HL-60 (cell line): ENCODE results near the gene GSTM1.
"Not testable (repeated sequence)": the region's sequence is repeated elsewhere in the genome, so short reads cannot be mapped to it uniquely, and the experiment has no call there.

Source experiments
- DNase-seq, 2 experiments: peaks; one replicate each; pipeline ENCODE4 v3.0.0-alpha.2; 2010 to 2020; ENCODE audit warnings: low read depth in 1 of 2, low spot score in 1 of 2
- H3K27ac ChIP-seq: fragments of 250-450 bp; sonication (Bioruptor Pico); replicated peaks from 2 replicates; pipeline ENCODE4 v1.5.1; 2020; ENCODE audit warnings: mild to moderate bottlenecking, moderate library complexity
- H3K27me3 ChIP-seq: fragments of 250-450 bp; sonication (Bioruptor Pico); 2 replicates; pipeline ENCODE4 v1.5.1; 2021; ENCODE audit warnings: mild to moderate bottlenecking, moderate library complexity; ENCODE audit not compliant: insufficient read depth, poor library complexity, severe bottlenecking
- H3K4me3 ChIP-seq: replicated peaks from 2 replicates; pipeline ENCODE4 v1.5.1; 2011; ENCODE audit warnings: mild to moderate bottlenecking, control low read depth, low read length; ENCODE audit not compliant: insufficient read depth
- CTCF ChIP-seq: IDR thresholded peaks from one replicate; pipeline ENCODE4 v1.5.1; 2011; ENCODE audit warnings: low read length, control low read depth, inconsistent platforms; ENCODE audit not compliant: insufficient read depth
- GABPA ChIP-seq: IDR thresholded peaks from 2 replicates; pipeline ENCODE4 v1.6.1; 2012; ENCODE audit warnings: low read depth
- POLR2AphosphoS5 ChIP-seq: IDR thresholded peaks from 2 replicates; pipeline ENCODE4 v1.6.1; 2012; ENCODE audit warnings: low read depth
- REST ChIP-seq: IDR thresholded peaks from 2 replicates; pipeline ENCODE4 v1.6.1; 2012; ENCODE audit warnings: low read depth; ENCODE audit not compliant: insufficient replicate concordance
- SPI1 ChIP-seq: IDR thresholded peaks from 2 replicates; pipeline ENCODE4 v1.6.1; 2012; ENCODE audit warnings: low read depth, mild to moderate bottlenecking, borderline replicate concordance

GSTM1 gene

GRCh38 chr1:109704173-109704572, 16.6 kb downstream of the GSTM1 start:
- DNase-seq: no peak
- Histone ChIP-seq H3K27me3 (no peaks in the 10 kb centered on the region), H3K4me3 (no peak overlapping the region), H3K27ac (no peak overlapping the region)
- no peak for TF ChIP-seq SPI1
- TF ChIP-seq POLR2AphosphoS5: no peak
- TF ChIP-seq CTCF: no peak
- no peak for TF ChIP-seq GABPA
- no peak for TF ChIP-seq REST

- Histone ChIP-seq H3K4me3 (no peak overlapping the region), H3K27ac (no peak overlapping the region), H3K27me3 (no peaks in the 10 kb centered on the region)
- no peak for TF ChIP-seq SPI1
- TF ChIP-seq CTCF: no peak
- TF ChIP-seq GABPA: no peak
- no peak for TF ChIP-seq REST
- TF ChIP-seq POLR2AphosphoS5: no peak
- no peak for DNase-seq
Observed at GRCh38 chr1:109705411-109705810, 17.8 kb downstream of the GSTM1 start.

- DNase-seq, H3K27ac ChIP-seq, H3K4me3 ChIP-seq, H3K27me3 ChIP-seq: not testable (repeated sequence)
Observed at GRCh38 chr1:109708949-109709348, 21.3 kb downstream of the GSTM1 start.

GRCh38 chr1:109709822-109710221, 22.2 kb downstream of the GSTM1 start:
- DNase-seq, H3K27me3 ChIP-seq, H3K4me3 ChIP-seq: not testable (repeated sequence)

GRCh38 chr1:109711593-109712320, 24.1 kb downstream of the GSTM1 start, which contains the start of gene GSTM5:
Gene GSTM5, plus strand, starts transcription at chr1:109712251. Its CDS starts 62 bp downstream, at chr1:109712313.
- H3K27ac ChIP-seq, H3K4me3 ChIP-seq, DNase-seq, H3K27me3 ChIP-seq: not testable (repeated sequence)

More at GRCh38 chr1:109709822-109710221, 22.2 kb downstream of the GSTM1 start:
- H3K27ac ChIP-seq: not testable (repeated sequence)
